ENCODE results near the gene C9orf153. TPM values are rescaled to one million over a fixed set of nuclear protein-coding genes. Genes with fewer than 3 reads are reported as not detected.
"Not testable (repeated sequence)": the region's sequence is repeated elsewhere in the genome, so short reads cannot be mapped to it uniquely, and the experiment has no call there.

C9orf153 gene
- polyA plus RNA-seq, 1 donor from 2014 or later, result not detected

DNA sequence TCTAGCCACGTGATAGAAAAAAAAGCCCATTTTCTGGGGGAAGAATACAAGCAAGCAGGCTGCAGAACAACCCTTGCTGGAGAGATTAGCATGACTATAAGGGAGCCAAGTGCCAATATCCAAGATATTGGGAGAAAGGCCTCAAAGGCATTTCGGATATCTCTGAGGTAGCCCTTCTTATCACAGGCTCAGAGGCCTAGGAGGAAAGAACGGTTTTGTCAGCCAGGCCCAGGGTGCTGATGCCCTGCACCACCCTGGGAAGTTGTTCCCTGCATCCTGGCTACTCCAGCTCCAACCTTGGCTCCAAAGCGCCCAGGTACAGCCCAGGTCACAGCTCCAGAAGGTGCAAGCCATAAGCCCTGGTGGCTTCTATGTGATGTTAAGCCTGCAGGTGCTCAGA, 66.4 kb downstream of the C9orf153 start:
- no peak overlapping the region for H3K4me3 ChIP-seq (ENCODE audit: low read length)
- TF ChIP-seq EZH2 (IDR thresholded peaks at IDR 0.05; ENCODE audit: borderline replicate concordance, insufficient read depth, low read length, poor library complexity, severe bottlenecking), result no peak
- TF ChIP-seq TAF1 (IDR thresholded peaks at IDR 0.05; ENCODE audit: low read depth), result no peak
- TF ChIP-seq, protein P1, sequence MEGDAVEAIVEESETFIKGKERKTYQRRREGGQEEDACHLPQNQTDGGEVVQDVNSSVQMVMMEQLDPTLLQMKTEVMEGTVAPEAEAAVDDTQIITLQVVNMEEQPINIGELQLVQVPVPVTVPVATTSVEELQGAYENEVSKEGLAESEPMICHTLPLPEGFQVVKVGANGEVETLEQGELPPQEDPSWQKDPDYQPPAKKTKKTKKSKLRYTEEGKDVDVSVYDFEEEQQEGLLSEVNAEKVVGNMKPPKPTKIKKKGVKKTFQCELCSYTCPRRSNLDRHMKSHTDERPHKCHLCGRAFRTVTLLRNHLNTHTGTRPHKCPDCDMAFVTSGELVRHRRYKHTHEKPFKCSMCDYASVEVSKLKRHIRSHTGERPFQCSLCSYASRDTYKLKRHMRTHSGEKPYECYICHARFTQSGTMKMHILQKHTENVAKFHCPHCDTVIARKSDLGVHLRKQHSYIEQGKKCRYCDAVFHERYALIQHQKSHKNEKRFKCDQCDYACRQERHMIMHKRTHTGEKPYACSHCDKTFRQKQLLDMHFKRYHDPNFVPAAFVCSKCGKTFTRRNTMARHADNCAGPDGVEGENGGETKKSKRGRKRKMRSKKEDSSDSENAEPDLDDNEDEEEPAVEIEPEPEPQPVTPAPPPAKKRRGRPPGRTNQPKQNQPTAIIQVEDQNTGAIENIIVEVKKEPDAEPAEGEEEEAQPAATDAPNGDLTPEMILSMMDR (IDR thresholded peaks at IDR 0.05; ENCODE audit: poor library complexity, severe bottlenecking), result no peak
- TF ChIP-seq EP300 (conservative IDR thresholded peaks at IDR 0.05; ENCODE audit: poor library complexity, severe bottlenecking), result no peak
- TF ChIP-seq MXI1 (conservative IDR thresholded peaks at IDR 0.05; ENCODE audit: poor library complexity, severe bottlenecking), result no peak
- no peak for TF ChIP-seq RAD21 (conservative IDR thresholded peaks at IDR 0.05)
- no peak for TF ChIP-seq SMC3 (conservative IDR thresholded peaks at IDR 0.05; ENCODE audit: poor library complexity)
- TF ChIP-seq, protein P2, sequence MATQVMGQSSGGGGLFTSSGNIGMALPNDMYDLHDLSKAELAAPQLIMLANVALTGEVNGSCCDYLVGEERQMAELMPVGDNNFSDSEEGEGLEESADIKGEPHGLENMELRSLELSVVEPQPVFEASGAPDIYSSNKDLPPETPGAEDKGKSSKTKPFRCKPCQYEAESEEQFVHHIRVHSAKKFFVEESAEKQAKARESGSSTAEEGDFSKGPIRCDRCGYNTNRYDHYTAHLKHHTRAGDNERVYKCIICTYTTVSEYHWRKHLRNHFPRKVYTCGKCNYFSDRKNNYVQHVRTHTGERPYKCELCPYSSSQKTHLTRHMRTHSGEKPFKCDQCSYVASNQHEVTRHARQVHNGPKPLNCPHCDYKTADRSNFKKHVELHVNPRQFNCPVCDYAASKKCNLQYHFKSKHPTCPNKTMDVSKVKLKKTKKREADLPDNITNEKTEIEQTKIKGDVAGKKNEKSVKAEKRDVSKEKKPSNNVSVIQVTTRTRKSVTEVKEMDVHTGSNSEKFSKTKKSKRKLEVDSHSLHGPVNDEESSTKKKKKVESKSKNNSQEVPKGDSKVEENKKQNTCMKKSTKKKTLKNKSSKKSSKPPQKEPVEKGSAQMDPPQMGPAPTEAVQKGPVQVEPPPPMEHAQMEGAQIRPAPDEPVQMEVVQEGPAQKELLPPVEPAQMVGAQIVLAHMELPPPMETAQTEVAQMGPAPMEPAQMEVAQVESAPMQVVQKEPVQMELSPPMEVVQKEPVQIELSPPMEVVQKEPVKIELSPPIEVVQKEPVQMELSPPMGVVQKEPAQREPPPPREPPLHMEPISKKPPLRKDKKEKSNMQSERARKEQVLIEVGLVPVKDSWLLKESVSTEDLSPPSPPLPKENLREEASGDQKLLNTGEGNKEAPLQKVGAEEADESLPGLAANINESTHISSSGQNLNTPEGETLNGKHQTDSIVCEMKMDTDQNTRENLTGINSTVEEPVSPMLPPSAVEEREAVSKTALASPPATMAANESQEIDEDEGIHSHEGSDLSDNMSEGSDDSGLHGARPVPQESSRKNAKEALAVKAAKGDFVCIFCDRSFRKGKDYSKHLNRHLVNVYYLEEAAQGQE (IDR thresholded peaks at IDR 0.05; ENCODE audit: borderline replicate concordance), result no peak
- no peak for TF ChIP-seq POLR2AphosphoS5 (IDR thresholded peaks at IDR 0.05)
- no peaks in the 10 kb centered on the region for H3F3A ChIP-seq (ENCODE audit: insufficient read depth, low read length, poor library complexity, severe bottlenecking)
- H3K79me2 ChIP-seq (replicated peaks; ENCODE audit: insufficient read depth, low read length), result no peaks in the 10 kb centered on the region
- H4K20me1 ChIP-seq (ENCODE audit: insufficient read depth), result no peaks in the 10 kb centered on the region
- H3K9ac ChIP-seq (ENCODE audit: low read length), result no peak overlapping the region
- no peak overlapping the region for H2AFZ ChIP-seq (ENCODE audit: low read depth, low read length)
- no peaks in the 10 kb centered on the region for H3K27me3 ChIP-seq (ENCODE audit: insufficient read depth, low read depth, low read length)
- no peaks in the 10 kb centered on the region for H3K36me3 ChIP-seq (ENCODE audit: insufficient read depth, low read length)
- peaks cover 7% of the 10 kb centered on the region for H3K9me3 ChIP-seq (ENCODE audit: low read length)
- no peaks in the 10 kb centered on the region for H3K9me2 ChIP-seq (ENCODE audit: insufficient read depth, low read length)
- H3K27ac ChIP-seq (ENCODE audit: low read length), result no peak overlapping the region
- H3K4me2 ChIP-seq (ENCODE audit: low read length), result no peak overlapping the region

DNA sequence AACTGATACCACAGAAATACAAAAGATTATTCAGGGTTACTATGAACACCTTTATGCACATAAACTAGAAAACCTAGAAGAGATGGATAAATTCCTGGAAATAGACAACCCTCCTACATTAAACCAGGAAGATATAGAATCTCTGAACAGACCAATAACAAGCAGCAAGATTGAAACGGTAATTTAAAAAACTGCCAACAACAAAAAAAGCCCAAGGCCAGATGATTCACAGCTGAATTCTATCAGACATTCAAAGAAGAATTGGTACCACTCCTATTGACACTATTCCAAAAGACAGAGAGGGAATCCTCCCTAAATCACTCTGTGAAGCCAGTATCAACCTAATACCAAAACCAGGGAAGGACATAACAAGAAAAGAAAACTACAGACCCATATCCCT, 68.8 kb downstream of the C9orf153 start:
- H3K36me3 ChIP-seq (ENCODE audit: insufficient read depth, low read length); H3K4me3 ChIP-seq (ENCODE audit: low read length); H3K27me3 ChIP-seq (ENCODE audit: insufficient read depth, low read depth, low read length); H3K79me2 ChIP-seq (replicated peaks; ENCODE audit: insufficient read depth, low read length); H3K4me2 ChIP-seq (ENCODE audit: low read length); H3F3A ChIP-seq (ENCODE audit: insufficient read depth, low read length, poor library complexity, severe bottlenecking); H3K9me3 ChIP-seq (ENCODE audit: low read length); H3K27ac ChIP-seq (ENCODE audit: low read length); H3K9ac ChIP-seq (ENCODE audit: low read length); H3K9me2 ChIP-seq (ENCODE audit: insufficient read depth, low read length); H2AFZ ChIP-seq (ENCODE audit: low read depth, low read length); H4K20me1 ChIP-seq (ENCODE audit: insufficient read depth): not testable (repeated sequence)

DNA sequence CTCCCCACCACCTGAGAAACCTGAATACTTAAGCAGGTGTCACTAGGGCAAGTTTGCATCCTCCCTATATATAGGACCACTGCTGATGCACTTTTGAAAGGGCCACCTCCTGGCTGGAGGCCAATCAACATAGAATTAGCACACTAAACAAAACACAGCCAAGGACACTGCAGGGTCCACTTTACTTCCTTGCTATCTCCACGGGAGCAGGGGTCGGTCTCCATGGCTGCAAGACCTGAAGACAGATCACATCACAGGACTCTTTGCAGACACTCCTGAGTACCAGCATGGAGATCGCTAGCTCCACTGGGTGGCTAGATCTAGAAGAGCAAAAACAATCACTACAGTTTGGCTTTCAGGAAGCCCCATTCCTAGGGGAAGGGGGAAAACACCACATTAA, 72.3 kb downstream of the C9orf153 start:
- H3K9me3 ChIP-seq (ENCODE audit: low read length), result no peaks in the 10 kb centered on the region
- no peaks in the 10 kb centered on the region for H3K27me3 ChIP-seq (ENCODE audit: insufficient read depth, low read depth, low read length)
- H3K27ac ChIP-seq (ENCODE audit: low read length), result no peak overlapping the region
- H3K4me2 ChIP-seq (ENCODE audit: low read length), result no peak overlapping the region
- H4K20me1 ChIP-seq (ENCODE audit: insufficient read depth), result no peaks in the 10 kb centered on the region
- H3K9me2 ChIP-seq (ENCODE audit: insufficient read depth, low read length), result no peaks in the 10 kb centered on the region
- H3K4me3 ChIP-seq (ENCODE audit: low read length), result no peak overlapping the region
- no peaks in the 10 kb centered on the region for H3F3A ChIP-seq (ENCODE audit: insufficient read depth, low read length, poor library complexity, severe bottlenecking)
- TF ChIP-seq, protein P2 (IDR thresholded peaks at IDR 0.05; ENCODE audit: borderline replicate concordance), result no peak
- no peak for TF ChIP-seq TAF1 (IDR thresholded peaks at IDR 0.05; ENCODE audit: low read depth)
- H2AFZ ChIP-seq (ENCODE audit: low read depth, low read length), result no peak overlapping the region
- no peaks in the 10 kb centered on the region for H3K36me3 ChIP-seq (ENCODE audit: insufficient read depth, low read length)
- H3K79me2 ChIP-seq (replicated peaks; ENCODE audit: insufficient read depth, low read length), result no peaks in the 10 kb centered on the region
- H3K9ac ChIP-seq (ENCODE audit: low read length), result no peak overlapping the region
